Measurements from ENCODE around the gene BMF.
A peak's percentile ranks its signal among the peaks of the same experiment; 100 is the strongest.

Gene BMF

GRCh38 chr15:40045572-40046217 is 63.0 kb downstream of the BMF start:
- peak overlapping the region; percentile 98 for H3K27ac ChIP-seq (ENCODE audit: low read length)

GRCh38 chr15:40044717-40045571 is 63.7 kb downstream of the BMF start:
- Histone ChIP-seq H3K27ac (ENCODE audit: low read length) (peak overlapping the region; percentile 98), H3K9ac (ENCODE audit: low read length) (peak overlapping the region; percentile 81), H3K79me2 (ENCODE audit: low read length) (peaks cover 13% of the 10 kb centered on the region), H3K4me1 (ENCODE audit: low read length) (peaks cover 68% of the 10 kb centered on the region), H3K27me3 (ENCODE audit: low read depth, low read length) (no peaks in the 10 kb centered on the region), H4K20me1 (ENCODE audit: insufficient read depth, low read length) (no peaks in the 10 kb centered on the region), H3K9me3 (ENCODE audit: insufficient read depth, low read length) (no peaks in the 10 kb centered on the region), H3K4me2 (ENCODE audit: low read length) (peak overlapping the region; percentile 85), H3K4me3 (ENCODE audit: low read length) (peak overlapping the region; percentile 63), H3K36me3 (replicated peaks; ENCODE audit: low read depth, low read length) (no peaks in the 10 kb centered on the region), H2AFZ (ENCODE audit: low read depth, low read length) (0 out of 2 replicates have a peak overlapping the region, but pooled peaks have one; percentile 7)
- TF ChIP-seq EZH2phosphoT487 (IDR thresholded peaks at IDR 0.05; ENCODE audit: low read depth), result no peak
- peak; percentile 96 for TF ChIP-seq CTCF (IDR thresholded peaks at IDR 0.05; ENCODE audit: low read depth, low read length)

More at GRCh38 chr15:40045572-40046217, 63.0 kb downstream of the BMF start:
- no peak for TF ChIP-seq EZH2phosphoT487 (IDR thresholded peaks at IDR 0.05; ENCODE audit: low read depth)
- TF ChIP-seq CTCF (IDR thresholded peaks at IDR 0.05; ENCODE audit: low read depth, low read length), result no peak
- Histone ChIP-seq H3K36me3 (replicated peaks; ENCODE audit: low read depth, low read length) (no peaks in the 10 kb centered on the region), H3K4me2 (ENCODE audit: low read length) (peak overlapping the region; percentile 85), H3K9ac (ENCODE audit: low read length) (peak overlapping the region; percentile 81), H3K4me1 (ENCODE audit: low read length) (peaks cover 69% of the 10 kb centered on the region), H3K79me2 (ENCODE audit: low read length) (peaks cover 9% of the 10 kb centered on the region; the same call in 1 of the 2 replicates), H3K27me3 (ENCODE audit: low read depth, low read length) (no peaks in the 10 kb centered on the region), H2AFZ (ENCODE audit: low read depth, low read length) (0 out of 2 replicates have a peak overlapping the region, but pooled peaks have one; percentile 7), H4K20me1 (ENCODE audit: insufficient read depth, low read length) (no peaks in the 10 kb centered on the region), H3K4me3 (ENCODE audit: low read length) (peak overlapping the region; percentile 59), H3K9me3 (ENCODE audit: insufficient read depth, low read length) (no peaks in the 10 kb centered on the region)

- Histone ChIP-seq H3K4me3 (ENCODE audit: low read length) (peak overlapping the region; percentile 63), H3K27me3 (ENCODE audit: low read depth, low read length) (no peaks in the 10 kb centered on the region), H3K27ac (ENCODE audit: low read length) (peak overlapping the region; percentile 98), H3K36me3 (replicated peaks; ENCODE audit: low read depth, low read length) (no peaks in the 10 kb centered on the region), H3K79me2 (ENCODE audit: low read length) (peaks cover 19% of the 10 kb centered on the region), H4K20me1 (ENCODE audit: insufficient read depth, low read length) (no peaks in the 10 kb centered on the region), H3K9me3 (ENCODE audit: insufficient read depth, low read length) (no peaks in the 10 kb centered on the region), H3K4me2 (ENCODE audit: low read length) (peak overlapping the region; percentile 85), H2AFZ (ENCODE audit: low read depth, low read length) (no peak overlapping the region), H3K9ac (ENCODE audit: low read length) (peak overlapping the region; percentile 67), H3K4me1 (ENCODE audit: low read length) (peaks cover 61% of the 10 kb centered on the region)
- TF ChIP-seq EZH2phosphoT487 (IDR thresholded peaks at IDR 0.05; ENCODE audit: low read depth), result no peak
- TF ChIP-seq CTCF (IDR thresholded peaks at IDR 0.05; ENCODE audit: low read depth, low read length), result no peak
Observed at GRCh38 chr15:40043927-40044716, 64.6 kb downstream of the BMF start.
